Osteoblast (primary cell): Measurements from ENCODE around the gene SLIT3. TPM values are rescaled to one million over a fixed set of nuclear protein-coding genes. Genes with fewer than 3 reads are reported as not detected.

Source experiments
- DNase-seq: peaks from one replicate; pipeline ENCODE4 v3.0.0; 2011; ENCODE audit warnings: low spot score, mixed read lengths; ENCODE audit not compliant: insufficient read length; ENCODE audit errors: missing footprints
- H2AFZ ChIP-seq: 2 replicates; pipeline ENCODE4 v1.6.0; 2011; ENCODE audit warnings: mild to moderate bottlenecking, low read length
- H3K27ac ChIP-seq: 2 replicates; pipeline ENCODE4 v1.5.1; 2011; ENCODE audit warnings: mild to moderate bottlenecking, low read depth, low read length, moderate library complexity
- H3K27me3 ChIP-seq: 2 replicates; pipeline ENCODE4 v1.6.0; 2012; ENCODE audit warnings: mild to moderate bottlenecking, control low read depth, inconsistent platforms, low read length, moderate library complexity; ENCODE audit not compliant: insufficient read depth
- H3K36me3 ChIP-seq: 2 replicates; pipeline ENCODE4 v1.5.1; 2011; ENCODE audit warnings: mild to moderate bottlenecking, low read length, control low read depth, moderate library complexity; ENCODE audit not compliant: insufficient read depth
- H3K4me1 ChIP-seq: 2 replicates; pipeline ENCODE4 v1.5.1; 2011; ENCODE audit warnings: mild to moderate bottlenecking, low read length, control low read depth, moderate library complexity; ENCODE audit not compliant: insufficient read depth
- H3K4me2 ChIP-seq: 2 replicates; pipeline ENCODE4 v1.6.0; 2011; ENCODE audit warnings: mild to moderate bottlenecking, low read length; ENCODE audit not compliant: insufficient read depth
- H3K4me3 ChIP-seq: fragments of 200-600 bp; sonication (generic); 3 replicates; pipeline ENCODE4 v1.5.1; 2012; ENCODE audit warnings: mild to moderate bottlenecking, low read length, inconsistent platforms; ENCODE audit not compliant: insufficient read depth
- H3K79me2 ChIP-seq: 2 replicates; pipeline ENCODE4 v1.6.0; 2012; ENCODE audit warnings: mild to moderate bottlenecking, low read length, control low read depth, inconsistent platforms; ENCODE audit not compliant: insufficient read depth
- H3K9me3 ChIP-seq: 2 replicates; pipeline ENCODE4 v1.5.1; 2011; ENCODE audit warnings: low read depth, low read length, control low read depth
- H4K20me1 ChIP-seq: 2 replicates; pipeline ENCODE4 v1.6.0; 2012; ENCODE audit warnings: mild to moderate bottlenecking, low read length, control low read depth; ENCODE audit not compliant: insufficient read depth
- CTCF ChIP-seq: IDR thresholded peaks from 2 replicates; pipeline ENCODE4 v1.5.1; 2011; ENCODE audit warnings: mild to moderate bottlenecking, low read depth, low read length, moderate library complexity; ENCODE audit errors: extremely low read depth
- total RNA-seq: library from RNA; depleted of rRNA; stranded (reverse); fragments of >200 nt; gene quantifications from 2 replicates; pipeline ENCODE4 v1.2.3, GENCODE V29; 2012

SLIT3 gene
- total RNA-seq, 1 donor = 37.6 TPM

- H3K27me3 ChIP-seq = no peaks in the 10 kb centered on the region
- no peaks in the 10 kb centered on the region for H4K20me1 ChIP-seq
- H2AFZ ChIP-seq = no peak overlapping the region
- no peak for DNase-seq
- no peaks in the 10 kb centered on the region for H3K36me3 ChIP-seq
- no peak overlapping the region for H3K4me3 ChIP-seq
- no peaks in the 10 kb centered on the region for H3K9me3 ChIP-seq
- H3K4me2 ChIP-seq = no peak overlapping the region
- H3K79me2 ChIP-seq = no peaks in the 10 kb centered on the region
- TF ChIP-seq CTCF = no peak
- H3K4me1 ChIP-seq = no peaks in the 10 kb centered on the region
- no peak overlapping the region for H3K27ac ChIP-seq
Observed at GRCh38 chr5:168667301-168667840, 633.6 kb downstream of the SLIT3 start.

DNA sequence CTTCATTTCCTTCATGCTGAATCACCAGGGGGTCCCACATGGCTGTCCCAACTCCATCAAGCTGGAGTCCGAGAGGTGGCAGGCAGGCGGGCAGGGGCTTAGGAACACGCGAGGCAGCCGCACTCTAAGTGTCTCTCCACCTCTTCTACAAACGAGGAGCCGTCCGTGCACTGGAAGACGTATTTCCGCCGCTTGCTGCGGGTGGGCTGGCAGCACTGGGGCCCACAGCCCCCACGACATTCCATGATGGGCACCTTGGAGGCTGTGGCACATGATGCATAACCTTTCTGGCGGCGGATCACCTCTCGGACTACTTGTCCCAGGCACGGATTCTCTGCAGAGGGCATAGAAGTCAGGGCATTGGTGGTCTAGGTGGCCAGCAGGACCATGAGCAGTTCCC, 634.6 kb downstream of the SLIT3 start:
- H3K79me2 ChIP-seq = no peaks in the 10 kb centered on the region
- H2AFZ ChIP-seq = no peak overlapping the region
- no peaks in the 10 kb centered on the region for H3K4me1 ChIP-seq
- no peak for DNase-seq
- H3K4me2 ChIP-seq = no peak overlapping the region
- no peaks in the 10 kb centered on the region for H3K9me3 ChIP-seq
- no peak overlapping the region for H3K4me3 ChIP-seq
- H3K27ac ChIP-seq = no peak overlapping the region
- H4K20me1 ChIP-seq = no peaks in the 10 kb centered on the region
- no peaks in the 10 kb centered on the region for H3K36me3 ChIP-seq
- H3K27me3 ChIP-seq = no peaks in the 10 kb centered on the region
- no peak for TF ChIP-seq CTCF

GRCh38 chr5:168663276-168664004, 637.5 kb downstream of the SLIT3 start:
- Histone ChIP-seq H3K9me3 (no peaks in the 10 kb centered on the region), H3K27ac (no peak overlapping the region)
- no peak for DNase-seq

More at GRCh38 chr5:168663276-168664004, 637.5 kb downstream of the SLIT3 start:
- no peak for TF ChIP-seq CTCF
- Histone ChIP-seq H3K79me2 (no peaks in the 10 kb centered on the region), H2AFZ (no peak overlapping the region), H3K27me3 (no peaks in the 10 kb centered on the region), H3K4me1 (no peaks in the 10 kb centered on the region), H3K36me3 (no peaks in the 10 kb centered on the region), H4K20me1 (no peaks in the 10 kb centered on the region), H3K4me3 (no peak overlapping the region), H3K4me2 (no peak overlapping the region)
